Lung (tissue), 12 donors: ENCODE data around the gene YBX2. TPM values are rescaled to one million over a fixed set of nuclear protein-coding genes. Genes with fewer than 3 reads are reported as not detected.

Source experiments
- ATAC-seq: fragments of 200-7000 bp; cut with Tn5 transposase; one replicate; pipeline ENCODE4 v1.9.1; 2020; ENCODE audit warnings: moderate number of reproducible peaks; ENCODE audit not compliant: insufficient read depth, low FRiP score
- DNase-seq, 3 donors: peaks; one replicate each; pipeline ENCODE4 v3.0.0-alpha.2; 2013 to 2017
- H3K27ac ChIP-seq, 2 donors: one replicate each; pipeline ENCODE4 v1.5.1; 2013; ENCODE audit warnings: mild to moderate bottlenecking in 2 of 2, moderate library complexity in 2 of 2, control low read depth in 1 of 2, inconsistent platforms in 1 of 2, low read depth in 1 of 2, low read length in 1 of 2
- H3K27me3 ChIP-seq, 3 donors: one replicate each; pipeline ENCODE4 v1.5.1; 2013; ENCODE audit warnings: low read length in 2 of 3; ENCODE audit not compliant: control insufficient read depth in 3 of 3, insufficient read depth in 3 of 3
- H3K36me3 ChIP-seq, 4 donors: one replicate each; pipeline ENCODE4 v1.5.1; 2013; ENCODE audit warnings: low read length in 4 of 4, mild to moderate bottlenecking in 1 of 4, moderate library complexity in 1 of 4; ENCODE audit not compliant: control insufficient read depth in 4 of 4, insufficient read depth in 4 of 4
- H3K4me1 ChIP-seq, 5 donors: one replicate each; pipeline ENCODE4 v1.5.1; 2013; ENCODE audit warnings: low read length in 5 of 5, mild to moderate bottlenecking in 2 of 5, moderate library complexity in 1 of 5; ENCODE audit not compliant: control insufficient read depth in 5 of 5, insufficient read depth in 5 of 5
- H3K4me3 ChIP-seq: one replicate; pipeline ENCODE4 v1.5.1; 2013; ENCODE audit warnings: mild to moderate bottlenecking, control low read depth, moderate library complexity
- H3K9ac ChIP-seq, 2 donors: one replicate each; pipeline ENCODE4 v1.5.1; 2013; ENCODE audit warnings: low read length in 2 of 2, control low read depth in 1 of 2; ENCODE audit not compliant: insufficient read depth in 1 of 2
- H3K9me3 ChIP-seq, 4 donors: one replicate each; pipeline ENCODE4 v1.5.1; 2013; ENCODE audit warnings: low read length in 3 of 4, mild to moderate bottlenecking in 1 of 4, moderate library complexity in 1 of 4; ENCODE audit not compliant: control insufficient read depth in 4 of 4, insufficient read depth in 3 of 4
- WGBS, 2 donors: extraction: QIAGEN DNeasy Blood & Tissue Kit; methylation state at CpG; one replicate each; pipeline ENCODE4 v1.1.7; 2013; 5-methylcytosine and 5-hydroxymethylcytosine counted together
- polyA plus RNA-seq, 2 donors: library from polyadenylated mRNA; stranded (reverse); fragments of 200-250 nt; gene quantifications; one replicate each; pipeline ENCODE4 v1.2.1, GENCODE V29; 2013
- total RNA-seq, 2 donors: library from RNA; depleted of rRNA in 1 of 2; stranded (reverse); fragments of >200 nt in 1 of 2; gene quantifications; one replicate each; pipeline ENCODE4 v1.2.1, GENCODE V29; 2014 to 2021
- TF ChIP-seq, protein P1 (sequence below): IDR thresholded peaks from 2 replicates; pipeline ENCODE4 v1.5.1; 2012; ENCODE audit warnings: mild to moderate bottlenecking; ENCODE audit errors: control extremely low read depth, extremely low read depth
- donor health status: control.
- donor health status: control.
- donor health status: Bipolar disorder and iron deficiency.
- donor health status: healthy.
- donor health status: DM: yes; HTN: yes; CAD: no.

Gene YBX2
- total and polyA plus RNA-seq, 4 donors, result 0.03 to 0.57 (median 0.40) TPM

DNA sequence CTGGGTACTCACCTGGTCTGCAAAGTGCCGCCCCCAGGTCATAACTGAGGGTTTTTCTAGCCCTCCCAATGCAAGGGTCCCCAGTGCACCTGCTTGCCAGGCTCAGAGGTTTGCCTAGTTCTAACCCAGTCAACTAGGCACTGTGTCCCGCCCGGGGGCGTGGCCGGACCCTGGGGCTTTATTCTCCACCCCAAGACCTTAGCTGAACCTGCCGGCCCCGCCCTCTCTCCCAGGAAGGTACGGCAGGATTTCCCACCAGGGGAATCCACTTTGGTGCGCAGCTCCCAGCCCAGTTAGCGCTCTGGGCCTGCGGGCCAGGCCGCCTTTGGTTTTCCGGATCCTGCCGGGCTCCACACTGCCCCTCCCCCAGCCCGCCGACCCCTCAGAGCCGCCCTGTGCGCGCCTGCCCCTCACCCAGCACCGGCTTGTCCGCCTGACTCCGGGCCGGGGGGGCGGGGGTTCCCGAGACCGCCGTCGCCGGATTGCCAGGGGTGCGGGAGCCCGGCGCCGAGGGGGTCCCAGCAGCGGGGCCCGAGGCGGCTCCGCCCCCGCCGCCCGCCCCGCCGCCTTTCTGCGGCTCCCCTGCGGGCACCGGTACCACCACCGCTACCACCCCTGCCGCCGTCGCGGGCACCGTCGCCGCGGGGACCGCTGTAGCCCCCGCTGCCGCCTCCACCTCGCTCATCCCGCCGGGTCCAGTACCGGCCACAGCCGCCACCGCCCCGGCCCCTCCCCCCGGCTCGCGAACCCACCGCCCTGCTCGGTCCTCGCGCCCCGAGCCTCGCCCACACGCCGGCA is 424 bp downstream of the YBX2 start:
- ATAC-seq (no peak), DNase-seq (no peak)
- H3K27me3 ChIP-seq, result peaks cover 0 to 37% (median 22%) of the 10 kb centered on the region in 3 donors

DNA sequence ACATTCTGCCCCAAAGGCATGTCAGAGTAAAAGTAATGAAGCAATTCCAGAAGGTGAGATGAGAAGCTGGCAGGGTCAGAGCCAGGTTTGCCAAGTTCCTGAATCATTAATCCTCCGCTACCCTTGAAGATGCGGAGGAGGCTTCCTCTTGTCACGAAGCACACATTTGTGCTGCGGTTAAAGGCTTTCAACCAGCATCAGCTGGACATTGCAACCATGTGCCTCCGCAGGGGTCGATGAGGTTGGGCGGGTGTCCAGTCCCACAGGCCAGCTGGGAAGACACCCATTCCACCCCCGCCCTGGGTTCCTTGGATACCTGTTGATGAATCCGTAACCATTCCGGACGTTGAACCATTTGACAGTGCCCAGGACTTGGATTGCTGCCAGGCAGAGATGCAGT is 1.3 kb downstream of the YBX2 start:
- ATAC-seq, result no peak
- no peak overlapping the region for H3K4me3 ChIP-seq
- H3K27me3 ChIP-seq, result peaks cover 0 to 37% (median 24%) of the 10 kb centered on the region in 3 donors

More for the DNA sequence above, 424 bp downstream of the YBX2 start:
- H3K4me3 ChIP-seq, result no peak overlapping the region
- H3K4me1 ChIP-seq, result peaks cover 2 to 14% (median 11%) of the 10 kb centered on the region in 5 donors
- 5 to 8% methylated on average over 26 to 75 of the region's 75 CpGs for WGBS, 2 donors
- TF ChIP-seq, protein P1, sequence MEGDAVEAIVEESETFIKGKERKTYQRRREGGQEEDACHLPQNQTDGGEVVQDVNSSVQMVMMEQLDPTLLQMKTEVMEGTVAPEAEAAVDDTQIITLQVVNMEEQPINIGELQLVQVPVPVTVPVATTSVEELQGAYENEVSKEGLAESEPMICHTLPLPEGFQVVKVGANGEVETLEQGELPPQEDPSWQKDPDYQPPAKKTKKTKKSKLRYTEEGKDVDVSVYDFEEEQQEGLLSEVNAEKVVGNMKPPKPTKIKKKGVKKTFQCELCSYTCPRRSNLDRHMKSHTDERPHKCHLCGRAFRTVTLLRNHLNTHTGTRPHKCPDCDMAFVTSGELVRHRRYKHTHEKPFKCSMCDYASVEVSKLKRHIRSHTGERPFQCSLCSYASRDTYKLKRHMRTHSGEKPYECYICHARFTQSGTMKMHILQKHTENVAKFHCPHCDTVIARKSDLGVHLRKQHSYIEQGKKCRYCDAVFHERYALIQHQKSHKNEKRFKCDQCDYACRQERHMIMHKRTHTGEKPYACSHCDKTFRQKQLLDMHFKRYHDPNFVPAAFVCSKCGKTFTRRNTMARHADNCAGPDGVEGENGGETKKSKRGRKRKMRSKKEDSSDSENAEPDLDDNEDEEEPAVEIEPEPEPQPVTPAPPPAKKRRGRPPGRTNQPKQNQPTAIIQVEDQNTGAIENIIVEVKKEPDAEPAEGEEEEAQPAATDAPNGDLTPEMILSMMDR, result no peak
- no peak overlapping the region for H3K9ac ChIP-seq
- no peak overlapping the region for H3K27ac ChIP-seq
- H3K36me3 ChIP-seq, result no peaks in the 10 kb centered on the region
- no peaks in the 10 kb centered on the region for H3K9me3 ChIP-seq

DNA sequence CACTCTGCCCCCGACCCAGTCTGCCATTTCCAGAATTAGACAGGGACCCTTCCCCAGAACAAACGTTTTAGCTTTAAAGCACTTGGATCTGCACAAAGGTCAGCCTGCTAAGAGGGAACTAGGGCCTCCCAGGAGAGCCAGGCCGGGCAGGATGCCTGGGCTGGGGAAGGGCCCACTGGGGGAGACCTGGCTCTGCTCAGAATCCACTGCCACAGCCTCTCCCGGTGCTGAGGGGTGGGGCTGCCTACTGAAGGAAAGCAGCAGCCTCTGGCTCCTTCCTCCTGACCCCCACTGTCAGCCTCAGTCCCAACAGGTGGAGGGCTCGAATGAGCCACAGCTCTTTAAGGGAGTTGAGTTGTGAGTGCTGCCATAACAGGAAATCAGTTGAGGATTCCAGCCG is 1.7 kb downstream of the YBX2 start:
- no peak overlapping the region for H3K4me3 ChIP-seq
- H3K27me3 ChIP-seq, result peaks cover 0 to 37% (median 24%) of the 10 kb centered on the region in 3 donors
- DNase-seq (peak in 1 of 3 donors; percentile 50), ATAC-seq (no peak)
- TF ChIP-seq, protein P1, result no peak
- H3K9me3 ChIP-seq, result no peaks in the 10 kb centered on the region
- H3K27ac ChIP-seq, result no peak overlapping the region
- WGBS, 2 donors, result 39 to 43% methylated on average over 6 of the region's 6 CpGs
- H3K9ac ChIP-seq, result no peak overlapping the region
- H3K36me3 ChIP-seq, result no peaks in the 10 kb centered on the region
- H3K4me1 ChIP-seq, result peaks cover 2 to 14% (median 11%) of the 10 kb centered on the region in 5 donors

More for the DNA sequence above, 1.3 kb downstream of the YBX2 start:
- H3K4me1 ChIP-seq, result peaks cover 2 to 14% (median 11%) of the 10 kb centered on the region in 5 donors
- no peaks in the 10 kb centered on the region for H3K9me3 ChIP-seq
- H3K36me3 ChIP-seq, result no peaks in the 10 kb centered on the region
- H3K9ac ChIP-seq, result no peak overlapping the region
- H3K27ac ChIP-seq, result no peak overlapping the region
- TF ChIP-seq, protein P1, result no peak
- no peak for DNase-seq
- WGBS, 2 donors, result 85% methylated on average over 11 of the region's 11 CpGs
